ENCODE results near the gene SPATA31E1. TPM values are rescaled to one million over a fixed set of nuclear protein-coding genes. Genes with fewer than 3 reads are reported as not detected.
"Not testable (repeated sequence)": the region's sequence is repeated elsewhere in the genome, so short reads cannot be mapped to it uniquely, and the experiment has no call there.

Gene SPATA31E1
- total RNA-seq, 1 experiment from 2014 or later, result not detected

- not testable (repeated sequence) for H3K4me3 ChIP-seq, H3K36me3 ChIP-seq, H3K27me3 ChIP-seq, H3K9me3 ChIP-seq, DNase-seq
Observed at GRCh38 chr9:87937918-87938317, 55.2 kb downstream of the SPATA31E1 start.

DNA sequence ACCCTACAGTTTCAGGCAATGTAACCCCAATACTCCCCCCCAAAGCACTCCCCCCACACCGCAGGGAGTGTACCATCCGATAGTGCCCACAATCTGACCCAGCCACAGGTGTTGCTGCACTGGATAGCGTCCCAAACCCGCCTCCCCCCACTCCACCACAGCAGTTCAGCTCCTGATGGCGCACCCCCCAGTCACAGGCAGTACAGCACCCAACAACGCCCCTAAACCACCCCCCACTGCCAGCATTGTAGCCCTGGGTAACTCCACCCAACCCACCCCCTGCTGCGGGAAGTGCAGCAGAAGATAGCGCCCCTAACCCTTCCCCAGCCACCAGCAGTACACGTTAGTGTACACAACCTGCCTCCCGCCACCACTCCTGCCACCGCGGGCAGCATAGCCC lies 55.7 kb downstream of the SPATA31E1 start:
- H3K4me3 ChIP-seq, DNase-seq, H3K36me3 ChIP-seq, H3K27me3 ChIP-seq, H3K9me3 ChIP-seq: not testable (repeated sequence)

Other genes with a start within 250 kb of the SPATA31E1 start
- gene CTSL, start 156.8 kb upstream of the SPATA31E1 start, total RNA-seq (2014; rRNA removed; shearing (Covaris generic); ENCODE audit: low replicate concordance), result 165 and 178 TPM in 2 replicates
- not detected in 2 replicates for gene SPATA31C1, start 35.1 kb downstream of the SPATA31E1 start, total RNA-seq (2014; rRNA removed; shearing (Covaris generic); ENCODE audit: low replicate concordance)
- gene CDK20, start 91.7 kb downstream of the SPATA31E1 start, total RNA-seq (2014; rRNA removed; shearing (Covaris generic); ENCODE audit: low replicate concordance), result 12.1 and 13.2 TPM in 2 replicates

Measured in MG63 (cell line).